ENCODE measurements around the gene IRS1.

IRS1 gene

DNA sequence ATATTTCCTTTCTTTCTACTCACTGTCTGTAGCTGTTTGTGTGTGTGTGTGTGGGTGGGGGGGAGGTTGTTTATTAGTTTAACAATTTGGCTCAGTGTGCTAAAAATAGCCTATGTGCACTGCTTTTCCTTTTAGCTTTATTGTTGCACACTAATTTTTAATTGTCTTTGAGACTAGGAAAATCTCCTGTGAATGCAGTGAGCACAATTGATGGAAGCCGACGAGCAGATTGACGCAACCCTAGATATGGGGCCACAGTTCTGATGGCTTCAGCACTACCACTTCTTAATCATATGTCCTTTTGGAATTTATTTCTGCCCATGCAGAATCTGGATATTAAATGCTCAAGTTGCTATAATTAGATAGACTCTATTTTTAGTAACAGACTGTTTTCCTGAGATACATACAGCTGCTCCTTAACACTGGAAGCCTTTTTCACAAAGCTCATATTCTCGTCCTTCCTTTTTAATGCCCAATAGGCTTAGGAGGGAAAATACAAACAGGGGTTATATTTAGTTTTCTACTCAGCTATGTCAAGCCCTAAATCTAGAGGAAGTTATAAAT is 109.1 kb downstream of the IRS1 start:
- no peak for DNase-seq (ENCODE audit: low spot score)

DNA sequence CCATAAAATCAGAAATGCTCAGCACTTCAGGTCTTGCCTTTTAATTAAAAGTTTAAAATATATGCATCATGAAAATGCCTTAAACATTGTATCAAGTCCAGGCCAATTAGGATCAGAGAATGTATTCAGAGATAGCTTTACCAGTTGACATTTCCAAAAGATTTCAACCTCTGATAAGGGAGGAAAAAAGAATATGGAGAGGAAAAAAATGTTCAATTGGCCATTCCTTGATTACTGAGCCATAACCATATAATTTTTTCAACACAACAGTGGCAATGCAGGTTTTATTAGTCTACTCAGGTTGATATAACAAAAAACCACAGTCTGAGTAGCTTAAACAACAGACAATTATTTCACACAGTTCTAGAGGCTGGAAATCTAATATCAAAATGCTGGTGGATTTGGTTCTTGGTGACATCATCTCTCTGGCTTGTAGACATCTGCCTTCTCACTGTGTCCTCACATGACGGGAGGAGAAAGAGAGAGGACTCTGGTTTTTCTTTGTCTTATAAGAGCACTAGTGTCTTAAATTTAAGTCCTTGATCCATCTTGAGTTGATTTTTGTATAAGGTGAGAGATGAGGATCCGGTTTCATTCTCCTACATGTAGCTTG is 111.9 kb downstream of the IRS1 start:
- DNase-seq (ENCODE audit: low spot score): no peak

DNA sequence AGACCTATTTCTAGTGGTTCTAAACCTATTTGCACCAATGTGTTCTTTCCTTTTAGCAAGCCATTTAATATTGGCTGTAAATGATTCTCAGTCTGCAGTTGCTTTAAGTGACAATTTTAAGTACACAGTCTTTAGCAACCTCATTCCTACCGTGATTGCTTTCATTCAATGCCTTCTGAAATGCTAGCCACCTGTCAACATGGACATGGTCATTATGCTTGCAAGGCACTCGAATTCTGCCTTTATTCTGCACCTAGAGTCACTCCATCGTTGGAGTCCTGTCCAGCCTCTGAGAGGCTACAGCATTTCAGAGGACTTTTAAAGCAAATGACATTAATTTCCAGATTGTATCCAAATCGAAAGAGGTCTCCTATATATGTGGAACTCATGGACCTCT is 115.1 kb downstream of the IRS1 start:
- DNase-seq (ENCODE audit: low spot score): no peak

DNA sequence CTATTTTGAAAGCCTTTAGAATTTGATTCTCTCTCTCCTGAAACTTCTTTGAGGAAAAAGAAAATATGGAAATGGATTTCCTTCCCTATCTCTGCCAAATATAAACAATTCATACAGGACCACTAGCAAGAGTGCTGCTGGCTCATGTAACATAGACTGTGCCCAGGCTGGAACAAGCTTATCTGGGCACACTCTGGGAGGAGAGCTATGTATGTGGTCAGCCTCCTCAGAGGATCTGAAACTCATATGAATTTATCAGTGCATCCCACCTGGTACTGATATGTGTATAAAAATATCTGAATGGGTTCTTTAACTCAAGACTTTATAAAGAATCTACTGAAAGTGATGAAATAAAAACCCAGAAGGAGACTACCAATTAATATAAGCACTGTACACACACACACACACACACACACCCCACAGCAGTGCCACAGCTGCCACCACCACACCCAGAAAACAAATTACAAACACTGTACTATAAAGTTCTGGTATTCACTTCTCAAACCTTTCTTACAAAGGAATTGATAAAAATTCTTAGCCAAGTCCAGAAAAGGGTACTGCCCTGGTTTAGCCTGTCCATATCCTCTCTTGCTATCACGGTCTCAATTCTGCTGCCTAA is 115.6 kb downstream of the IRS1 start:
- DNase-seq (ENCODE audit: low spot score): no peak

DNA sequence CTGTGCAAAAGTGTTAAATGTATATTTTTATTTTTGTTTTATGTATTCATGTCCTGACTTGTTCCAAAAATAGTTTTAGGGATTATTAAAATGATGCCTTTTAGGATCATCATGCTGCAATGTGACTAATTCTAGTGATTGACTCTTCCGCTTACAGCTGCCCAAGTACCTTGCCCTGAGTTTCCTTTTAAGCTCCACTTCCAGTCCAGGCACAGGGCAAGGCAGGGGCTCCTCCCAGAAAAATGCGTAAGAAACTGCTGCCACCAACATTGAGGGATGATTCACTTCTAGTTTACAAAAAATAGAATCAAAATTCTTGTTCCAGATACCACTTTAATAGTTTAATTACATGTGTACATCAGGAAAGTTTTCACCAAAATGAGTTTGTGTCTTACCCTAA is 116.4 kb downstream of the IRS1 start:
- DNase-seq (ENCODE audit: low spot score): peak; percentile 50

Measured in AG08395 (cell line).